Adipose tissue (tissue), 3 donors: ENCODE results near the gene RASD1. TPM values are rescaled to one million over a fixed set of nuclear protein-coding genes. Genes with fewer than 3 reads are reported as not detected.
"Not testable (repeated sequence)": the region's sequence is repeated elsewhere in the genome, so short reads cannot be mapped to it uniquely, and the experiment has no call there.

Experiments
- H3K27ac ChIP-seq: one replicate; pipeline ENCODE4 v1.5.1; 2013; ENCODE audit warnings: low read depth, low read length
- WGBS, 3 donors: extraction: QIAGEN DNeasy Blood & Tissue Kit; methylation state at CpG; one replicate each; pipeline ENCODE4 v1.1.7; 2013; 5-methylcytosine and 5-hydroxymethylcytosine counted together
- polyA plus RNA-seq, 3 donors: library from polyadenylated mRNA; stranded (reverse); fragments of 200-250 nt; gene quantifications; one replicate each; pipeline ENCODE4 v1.2.3, GENCODE V29; 2013
- donor health status: healthy with polysubstance abuse.
- donor health status: Bipolar disorder and iron deficiency.
- donor health status: healthy.

The RASD1 gene
- polyA plus RNA-seq, 3 donors = 36.7 to 608 (median 240) TPM

DNA sequence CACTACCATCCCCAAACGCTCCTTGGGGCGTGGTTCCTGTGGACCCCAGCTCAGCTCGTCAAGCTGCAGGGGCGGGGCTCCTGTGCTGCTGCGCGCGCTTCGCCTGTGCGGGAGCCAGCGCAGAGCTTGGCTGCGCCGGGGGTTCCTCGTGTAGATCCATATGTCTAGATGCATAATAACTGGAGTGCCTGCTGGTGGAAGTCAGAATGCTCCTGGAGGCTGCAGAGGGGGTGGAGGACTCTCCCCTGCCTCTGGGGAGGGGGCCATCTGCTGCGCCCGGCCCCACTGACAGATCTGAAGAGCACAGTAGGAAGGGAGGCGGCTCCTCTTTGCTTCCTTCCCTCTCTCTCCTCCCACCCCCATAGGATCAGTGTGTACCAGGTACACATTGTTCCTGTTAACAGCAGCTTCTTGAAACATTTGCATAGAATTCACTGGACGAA, 4.6 kb downstream of the RASD1 start:
- H3K27ac ChIP-seq = no peak overlapping the region
- WGBS, 3 donors = 85 to 92% (median 87%) methylated on average over 17 of the region's 17 CpGs

DNA sequence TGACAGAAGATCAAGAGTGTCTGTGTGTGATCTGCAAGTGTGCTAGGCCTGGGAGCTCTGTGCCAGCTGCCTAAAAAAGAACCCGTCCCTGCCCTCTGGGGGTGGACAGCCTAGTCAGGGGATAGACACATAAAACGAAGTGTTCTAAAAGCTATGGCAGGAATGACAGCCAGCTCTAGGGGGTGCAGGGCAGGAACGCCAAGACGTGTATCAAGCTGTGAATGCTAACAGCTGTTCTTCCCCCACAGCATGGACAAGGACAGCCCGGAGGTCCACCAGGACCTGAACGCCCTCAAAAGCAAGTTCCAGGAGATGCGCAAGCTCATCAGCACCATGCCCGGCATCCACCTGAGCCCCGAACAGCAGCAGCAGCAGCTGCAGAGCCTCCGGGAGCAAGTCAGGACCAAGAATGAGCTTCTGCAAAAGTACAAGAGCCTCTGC, 5.1 kb downstream of the RASD1 start:
- H3K27ac ChIP-seq = no peak overlapping the region
- 82 to 94% (median 86%) methylated on average over 10 of the region's 10 CpGs for WGBS, 3 donors

DNA sequence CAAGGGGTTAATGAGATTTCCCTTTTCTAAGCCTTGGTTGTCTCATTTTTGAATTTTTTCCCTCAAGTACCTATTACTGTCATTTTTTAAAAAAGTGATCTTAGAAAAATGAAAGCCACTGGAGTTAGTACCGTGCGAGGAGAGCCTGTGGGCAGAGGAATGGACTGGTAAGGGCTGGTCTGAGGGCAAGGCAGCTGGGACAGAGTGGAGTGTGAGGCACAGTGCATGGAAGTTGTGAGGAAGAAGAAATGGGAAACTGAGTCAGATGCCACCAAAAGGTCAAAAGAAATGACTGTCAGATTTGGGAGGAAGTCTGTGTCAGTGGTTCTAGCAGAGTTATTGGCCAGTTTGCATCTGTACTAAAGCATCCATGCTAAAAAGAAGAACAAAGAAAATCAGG, 8.2 kb downstream of the RASD1 start:
- WGBS, 3 donors = 88 to 95% (median 92%) methylated on average over 1 to 2 of the region's 2 CpGs
- H3K27ac ChIP-seq = no peak overlapping the region

DNA sequence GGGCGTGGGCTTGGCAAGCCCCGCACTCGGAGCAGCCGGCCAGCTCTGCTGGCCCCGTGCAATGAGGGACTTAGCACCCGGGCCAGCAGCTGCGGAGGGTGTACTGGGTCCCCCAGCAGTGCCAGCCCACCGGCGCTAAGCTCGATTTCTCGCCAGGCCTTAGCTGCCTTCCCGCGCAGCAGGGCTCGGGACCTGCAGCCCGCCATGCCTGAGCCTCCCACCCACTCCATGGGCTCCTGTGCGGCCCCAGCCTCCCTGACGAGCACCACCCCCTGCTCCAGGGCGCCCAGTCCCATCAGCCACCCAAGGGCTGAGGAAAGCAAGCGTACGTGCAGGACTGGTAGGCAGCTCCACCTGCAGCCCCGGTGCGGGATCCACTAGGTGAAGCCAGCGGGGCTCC, 9.8 kb downstream of the RASD1 start:
- H3K27ac ChIP-seq = not testable (repeated sequence)
- 96 to 98% (median 98%) methylated on average over 19 to 23 of the region's 23 CpGs for WGBS, 3 donors

DNA sequence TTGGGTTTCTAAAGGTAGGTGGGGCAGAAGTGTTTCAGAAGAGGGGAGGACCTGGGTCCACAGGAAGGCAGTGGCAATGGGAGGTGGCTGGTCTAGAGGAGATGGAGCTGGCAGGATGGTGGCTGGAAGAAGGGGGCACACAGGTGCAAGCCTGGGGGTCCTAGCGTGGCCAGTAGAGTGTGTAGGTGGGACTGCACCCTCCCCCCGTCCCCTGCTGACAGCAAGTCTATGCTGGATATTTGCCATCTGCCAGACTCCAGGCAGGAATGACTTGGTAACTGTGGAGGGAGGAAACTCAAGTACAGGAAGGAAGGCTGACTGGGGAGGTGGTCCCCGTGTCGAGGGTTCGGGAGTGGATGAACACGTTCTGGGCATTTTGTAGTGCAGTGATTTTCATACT, 10.8 kb downstream of the RASD1 start:
- no peak overlapping the region for H3K27ac ChIP-seq
- 85 to 87% (median 86%) methylated on average over 6 of the region's 6 CpGs for WGBS, 3 donors

DNA sequence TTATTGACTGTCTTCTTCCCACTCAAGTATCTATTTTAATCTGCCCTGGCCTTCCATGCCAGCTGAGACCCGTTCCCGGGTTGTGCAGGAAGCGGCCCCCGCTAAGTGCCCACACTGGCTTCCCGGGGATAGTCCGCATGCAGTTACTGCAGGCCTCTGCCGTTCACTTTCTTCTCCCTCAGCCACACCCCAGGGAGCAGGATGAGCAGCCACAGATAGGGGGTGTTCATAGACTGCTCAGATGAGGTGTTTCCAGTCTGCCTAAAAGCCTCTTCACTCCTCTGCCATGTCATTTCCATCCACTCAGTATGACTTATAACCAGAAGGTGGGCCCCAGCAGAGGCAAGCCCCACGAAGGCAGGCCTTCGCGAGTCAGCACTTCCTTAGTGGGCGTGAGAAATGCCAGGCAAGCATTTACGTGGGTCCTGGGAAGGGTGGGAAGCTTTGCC, 11.7 kb downstream of the RASD1 start:
- WGBS, 3 donors = 54 to 69% (median 54%) methylated on average over 12 of the region's 12 CpGs
- H3K27ac ChIP-seq = no peak overlapping the region

DNA sequence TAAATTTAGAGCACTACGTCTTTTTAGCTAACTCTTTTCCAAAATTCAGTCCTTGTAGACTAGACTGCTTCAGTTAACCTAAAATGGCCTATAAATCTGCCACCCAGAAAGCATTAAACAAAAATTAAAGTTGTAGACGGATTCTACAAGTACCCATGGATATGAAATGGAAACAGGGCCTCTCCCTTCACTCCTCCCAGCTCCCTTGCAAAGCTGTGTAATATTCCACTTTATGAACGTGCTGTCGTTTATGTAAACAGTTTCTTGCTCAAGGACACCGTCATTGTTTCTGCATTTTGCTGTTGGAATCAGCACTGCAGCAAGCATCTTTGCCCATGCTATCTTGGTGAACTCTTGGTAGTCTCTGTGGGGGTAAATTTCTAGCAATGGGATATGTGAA, 14.3 kb downstream of the RASD1 start:
- 59 to 79% (median 70%) methylated on average over 5 of the region's 5 CpGs for WGBS, 3 donors

DNA sequence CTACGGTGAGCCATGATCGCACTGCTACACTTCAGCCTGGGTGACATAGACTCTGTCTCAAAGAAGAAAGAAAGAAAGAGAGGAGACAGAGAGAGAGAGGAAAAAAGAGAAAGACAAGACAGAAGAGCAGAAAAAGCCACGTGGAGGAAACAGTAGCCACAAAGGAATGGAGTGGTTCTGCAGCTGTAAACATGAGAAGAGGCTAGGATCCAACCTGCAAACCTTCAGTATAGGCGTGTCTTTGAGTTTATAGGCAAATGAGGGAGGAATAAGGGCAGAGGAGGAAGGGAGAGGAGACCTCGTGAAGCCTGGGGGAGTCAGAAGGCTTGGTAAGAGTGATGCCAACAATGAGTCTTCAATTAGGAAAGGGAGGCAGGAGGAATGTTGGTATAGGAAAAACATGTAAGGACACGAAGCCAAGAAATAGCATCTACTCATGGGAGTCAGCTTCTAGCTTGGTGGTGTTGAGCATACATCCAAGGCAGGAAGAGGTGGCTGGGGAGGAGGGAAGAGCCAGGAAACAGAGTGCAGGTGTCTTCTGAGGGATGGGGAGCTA, 15.5 kb downstream of the RASD1 start:
- WGBS, 3 donors = 73 to 78% (median 76%) methylated on average over 6 of the region's 6 CpGs
- H3K27ac ChIP-seq = no peak overlapping the region

More for the DNA sequence above, 14.3 kb downstream of the RASD1 start:
- no peak overlapping the region for H3K27ac ChIP-seq

DNA sequence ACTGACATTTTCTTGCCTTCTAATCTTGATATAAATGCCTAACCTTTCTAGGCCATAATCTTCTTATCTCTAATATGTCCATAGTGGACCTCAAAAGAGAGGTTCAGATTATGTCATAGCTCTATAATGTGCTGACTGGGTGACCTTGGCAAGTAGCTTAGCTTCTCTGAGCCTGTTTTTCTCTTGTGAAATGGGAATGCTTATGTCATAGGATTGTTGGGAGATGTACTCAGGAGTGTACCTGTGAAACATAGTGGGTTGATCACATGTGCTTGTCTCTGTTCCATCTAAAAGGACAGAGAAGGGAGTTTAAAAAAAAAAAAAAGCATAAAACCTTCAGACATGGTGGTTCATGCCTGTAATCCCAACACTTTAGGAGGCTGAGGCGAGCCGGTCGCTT, 17.0 kb downstream of the RASD1 start:
- H3K27ac ChIP-seq = no peak overlapping the region
- 96 to 100% (median 98%) methylated on average over 3 of the region's 3 CpGs for WGBS, 3 donors

DNA sequence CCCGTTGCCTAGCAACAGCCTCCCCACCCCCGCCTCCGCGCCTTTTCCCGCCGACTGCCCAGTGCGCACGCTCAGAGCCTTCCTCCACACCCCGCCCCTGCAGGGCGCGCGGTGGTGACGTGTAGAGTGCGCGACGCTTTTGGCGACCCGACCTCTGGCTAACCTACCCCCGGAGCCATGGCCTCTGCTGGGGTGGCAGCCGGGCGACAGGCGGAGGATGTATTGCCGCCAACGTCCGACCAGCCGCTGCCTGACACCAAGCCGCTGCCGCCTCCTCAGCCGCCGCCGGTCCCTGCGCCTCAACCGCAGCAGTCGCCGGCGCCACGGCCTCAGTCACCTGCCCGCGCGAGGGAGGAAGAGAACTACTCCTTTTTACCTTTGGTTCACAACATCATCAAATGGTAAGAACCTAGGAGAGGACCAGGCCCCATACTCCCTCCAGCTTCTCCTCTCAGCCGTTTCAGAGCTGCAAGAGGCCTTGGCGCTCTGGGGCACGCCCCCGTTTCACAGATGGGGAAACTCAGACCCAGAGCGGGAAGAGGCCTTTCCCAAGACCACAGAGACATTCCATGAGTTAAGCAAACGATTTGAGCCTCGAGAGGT, 19.2 kb downstream of the RASD1 start, which contains the start of gene MED9:
Gene MED9, plus strand, starts transcription at position 136 of the 603 bp plus-strand sequence. Its CDS starts 42 bp downstream, at position 178.
- peak within 1 kb of the TSS; percentile 86 for H3K27ac ChIP-seq
- 0% methylated on average over 35 to 47 of the region's 47 CpGs for WGBS, 3 donors

DNA sequence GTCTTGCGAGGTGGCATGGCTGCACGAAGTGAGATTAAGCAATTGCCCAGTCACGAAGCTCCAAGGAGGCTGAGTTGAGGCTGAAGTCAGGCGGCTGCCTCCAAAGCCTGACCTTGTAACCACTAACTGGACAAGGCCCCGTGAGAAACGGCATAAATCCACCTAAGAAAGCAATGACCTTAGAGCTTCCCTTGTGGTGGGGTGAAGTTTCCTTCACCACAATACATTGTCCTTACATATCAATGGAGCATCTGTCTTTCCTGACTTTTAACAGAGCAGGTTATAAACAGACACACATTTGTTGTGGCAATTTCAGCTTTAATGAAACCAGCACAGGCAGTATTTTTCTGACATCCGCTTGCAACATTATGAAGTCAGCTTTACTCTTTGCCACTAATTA, 21.9 kb downstream of the RASD1 start:
- no peak overlapping the region for H3K27ac ChIP-seq
- 53 to 67% (median 55%) methylated on average over 7 of the region's 7 CpGs for WGBS, 3 donors

DNA sequence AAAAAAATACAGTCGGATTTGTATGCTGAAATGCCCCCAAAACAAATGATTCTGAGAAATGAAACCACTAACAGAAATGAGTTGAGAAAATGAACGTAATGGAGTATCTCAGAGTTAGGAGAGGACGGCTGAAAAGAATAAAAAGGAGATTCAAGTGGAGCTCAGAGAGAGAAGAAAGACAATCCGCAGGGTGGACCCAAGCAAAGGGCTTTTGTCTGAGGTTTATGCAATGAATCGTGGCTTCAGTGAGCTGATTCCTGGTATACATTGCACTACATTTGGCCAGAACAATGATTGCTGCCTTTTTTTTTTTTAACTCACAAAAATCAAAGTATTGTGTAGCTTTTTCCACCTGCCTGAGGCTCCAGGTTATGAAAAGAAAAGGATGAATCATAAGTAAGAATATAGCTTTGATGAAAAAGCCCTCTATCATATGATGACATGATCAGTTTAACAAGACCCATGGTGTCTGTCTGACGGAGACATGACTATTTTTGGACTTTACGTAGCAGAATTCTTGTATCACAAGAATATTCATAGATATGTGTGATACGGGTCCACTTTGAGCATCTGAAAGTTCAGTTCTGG, 23.8 kb downstream of the RASD1 start:
- WGBS, 3 donors = 59 to 69% (median 66%) methylated on average over 8 of the region's 8 CpGs
- no peak overlapping the region for H3K27ac ChIP-seq

DNA sequence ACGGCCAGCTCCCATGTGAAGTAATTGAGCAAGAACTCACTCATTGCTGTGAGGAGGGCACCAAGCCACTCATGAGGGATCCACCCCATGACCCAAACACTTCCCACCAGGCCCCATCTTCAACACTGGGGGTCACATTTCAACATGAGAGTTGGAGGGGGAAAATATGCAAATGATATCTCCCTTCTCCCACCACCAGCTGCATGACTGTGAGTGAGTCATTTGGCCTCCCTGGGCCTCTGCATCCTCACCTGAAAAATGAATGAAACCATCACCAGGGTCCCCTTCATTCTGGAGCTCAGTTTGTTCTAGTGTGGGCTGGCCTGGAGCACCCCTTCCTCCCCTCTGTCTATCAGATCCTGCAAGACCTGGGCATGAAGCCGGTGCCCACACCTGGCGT, 26.2 kb downstream of the RASD1 start:
- WGBS, 3 donors = 85 to 93% (median 92%) methylated on average over 3 of the region's 3 CpGs
- no peak overlapping the region for H3K27ac ChIP-seq

DNA sequence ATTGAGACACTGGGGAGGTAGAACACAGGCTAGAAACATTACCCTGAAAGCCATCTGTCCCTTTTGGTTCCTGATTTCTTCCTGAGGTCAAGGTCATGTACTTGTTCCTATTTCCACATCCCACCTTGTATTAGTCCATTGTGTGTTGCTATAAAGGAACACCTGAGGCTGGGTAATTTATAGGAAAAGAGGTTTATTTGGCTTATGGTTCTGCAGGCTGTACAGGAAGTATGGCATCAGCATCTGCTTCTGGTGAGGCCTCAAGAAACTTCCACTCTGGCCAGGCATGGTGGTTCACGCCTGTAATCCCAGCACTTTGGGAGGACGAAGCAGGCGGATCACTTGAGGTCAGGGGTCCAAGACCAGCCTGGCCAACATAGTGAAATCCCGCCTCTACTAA, 26.8 kb downstream of the RASD1 start:
- 94 to 98% (median 96%) methylated on average over 4 of the region's 4 CpGs for WGBS, 3 donors

DNA sequence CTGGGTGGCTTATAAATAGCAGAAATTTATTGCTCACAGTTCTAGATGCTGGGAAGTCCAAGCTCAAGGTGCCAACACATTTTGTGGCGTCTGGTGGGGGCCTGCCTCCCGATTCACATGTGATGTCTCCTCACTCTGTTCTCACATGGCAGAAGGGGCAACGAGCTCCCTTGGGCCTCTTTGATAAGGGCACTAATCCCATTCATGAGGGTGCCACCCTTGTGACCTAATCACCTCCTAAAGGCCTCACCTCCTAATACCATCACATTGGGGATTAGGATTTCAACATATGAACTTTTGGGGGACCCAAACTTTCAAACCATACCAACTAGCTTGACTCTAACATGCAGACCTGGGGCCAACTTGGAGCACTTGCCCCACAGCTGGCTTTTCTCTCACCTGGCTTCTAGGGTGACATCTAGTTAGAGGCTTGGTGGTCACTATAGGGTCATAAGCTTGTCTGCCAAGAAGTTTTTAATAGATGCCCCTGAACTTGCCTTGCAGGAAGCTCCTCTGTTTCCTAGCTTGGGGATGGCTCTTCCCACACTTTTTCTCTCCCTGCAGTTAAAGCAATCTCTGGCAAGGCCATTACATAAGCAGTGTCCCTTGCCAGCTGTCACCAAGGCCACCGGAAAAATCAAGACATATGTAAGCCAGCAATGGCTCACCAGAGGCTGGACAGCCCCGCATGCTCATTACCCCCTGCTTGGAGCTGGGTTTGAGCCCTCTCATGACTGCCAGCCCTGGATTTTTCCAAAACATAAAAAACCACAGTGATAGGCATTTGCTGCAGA, 27.8 kb downstream of the RASD1 start:
- no peak overlapping the region for H3K27ac ChIP-seq
- WGBS, 3 donors = 56 to 76% (median 67%) methylated on average over 5 of the region's 5 CpGs

More for the DNA sequence above, 26.8 kb downstream of the RASD1 start:
- H3K27ac ChIP-seq = no peak overlapping the region

DNA sequence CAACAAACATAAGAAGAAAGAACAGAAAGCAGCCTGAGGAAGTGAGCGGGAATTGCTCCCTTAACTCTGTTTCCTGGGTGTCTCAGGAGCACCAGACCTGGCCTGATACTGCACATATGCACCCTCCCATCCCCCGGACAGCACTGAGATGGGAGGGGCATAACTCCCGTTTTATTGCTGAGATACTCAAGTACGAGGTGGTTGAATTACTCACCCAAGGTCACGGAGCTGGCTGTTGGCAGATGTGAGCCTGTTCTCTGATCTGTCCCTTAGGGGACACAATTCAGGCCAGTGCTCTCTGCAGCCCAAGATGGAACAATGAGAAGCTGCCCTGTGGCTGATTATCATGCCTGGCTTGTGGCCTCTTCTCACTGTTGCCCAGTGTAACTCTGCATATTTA, 28.5 kb downstream of the RASD1 start:
- 38 to 66% (median 60%) methylated on average over 5 of the region's 5 CpGs for WGBS, 3 donors

DNA sequence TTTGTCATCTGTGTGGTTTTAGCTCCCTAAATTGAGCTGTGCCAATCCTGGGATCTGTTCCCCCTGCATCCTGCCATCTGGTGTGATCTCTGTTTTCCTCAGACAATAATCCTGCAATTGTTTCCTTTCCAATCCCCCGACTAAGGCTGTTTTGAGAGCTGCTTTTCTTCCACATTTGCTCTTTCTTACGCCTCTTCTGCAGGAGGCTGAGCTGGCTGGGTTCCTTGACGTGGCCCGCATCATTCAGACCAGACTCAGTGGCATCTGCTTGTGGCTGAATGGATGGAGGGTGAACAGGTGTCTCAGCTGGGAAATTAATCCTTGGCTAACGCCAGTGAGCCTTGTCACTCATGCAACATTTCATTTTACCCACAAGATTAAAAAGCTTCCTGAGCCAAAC, 29.2 kb downstream of the RASD1 start:
- WGBS, 3 donors = 71 to 88% (median 72%) methylated on average over 5 of the region's 5 CpGs
- no peak overlapping the region for H3K27ac ChIP-seq

More for the DNA sequence above, 28.5 kb downstream of the RASD1 start:
- H3K27ac ChIP-seq = no peak overlapping the region

DNA sequence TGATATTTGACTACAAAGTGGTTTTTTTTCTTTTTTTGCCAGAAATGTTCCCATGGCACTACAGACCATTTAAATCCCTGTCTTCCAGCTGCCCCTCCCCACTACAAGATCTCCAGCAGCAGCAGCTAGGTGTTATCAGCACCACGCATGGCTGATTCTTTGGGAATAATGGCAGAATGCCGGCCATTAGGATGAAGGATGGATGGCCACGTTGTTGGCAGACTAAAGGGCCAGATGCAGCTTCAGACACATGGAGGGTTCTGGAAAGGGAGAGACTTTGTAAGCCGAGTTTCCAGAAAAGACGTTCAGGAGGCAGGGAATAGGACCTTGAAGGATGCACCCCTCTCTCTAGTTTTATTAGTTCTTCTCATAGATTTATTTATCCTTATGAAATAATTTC, 29.7 kb downstream of the RASD1 start:
- WGBS, 3 donors = 58 to 70% (median 63%) methylated on average over 5 of the region's 5 CpGs
- H3K27ac ChIP-seq = no peak overlapping the region

DNA sequence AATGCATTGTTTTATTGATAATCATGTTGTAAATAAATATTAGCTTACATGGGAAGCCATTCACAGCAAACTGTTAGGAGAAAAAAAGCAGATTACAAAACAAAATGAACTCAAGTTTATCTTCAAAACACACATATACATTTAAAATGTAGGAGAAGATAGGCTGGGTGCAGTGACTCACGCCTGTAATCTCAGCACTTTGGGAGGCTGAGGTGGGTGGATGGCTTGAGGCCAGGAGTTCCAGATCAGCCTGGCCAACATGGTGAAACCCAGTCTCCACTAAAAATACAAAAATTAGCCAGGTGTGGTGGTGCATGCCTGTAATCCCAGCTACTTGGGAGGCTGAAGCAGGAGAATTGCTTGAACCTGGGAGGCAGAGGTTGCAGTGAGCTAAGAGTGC, 30.3 kb downstream of the RASD1 start:
- H3K27ac ChIP-seq = not testable (repeated sequence)
- WGBS, 3 donors = 60 to 78% (median 63%) methylated on average over 1 of the region's 1 CpG
